ENCODE data around the gene PCDHGB7.
A peak's percentile ranks its signal among the peaks of the same experiment; 100 is the strongest.
"Not testable (repeated sequence)": the region's sequence is repeated elsewhere in the genome, so short reads cannot be mapped to it uniquely, and the experiment has no call there.

Gene PCDHGB7

GRCh38 chr5:141389153-141390042 is 28.1 kb upstream of the PCDHGB7 start:
- Mint-ChIP-seq H3K27me3 (peaks cover 21% of the 10 kb centered on the region), H3K4me3 (no peak overlapping the region), H3K27ac (no peak overlapping the region), H3K36me3 (peaks cover 5% of the 10 kb centered on the region), H3K9me3 (peaks cover 8% of the 10 kb centered on the region), H3K4me1 (peaks cover 2% of the 10 kb centered on the region)
- ATAC-seq (ENCODE audit: low read depth) (no peak), DNase-seq (ENCODE audit: low spot score in 2 of 2) (no peak)

GRCh38 chr5:141392429-141393198 is 24.9 kb upstream of the PCDHGB7 start, which contains the start of gene PCDHGA8:
TSS of gene PCDHGA8 (plus strand) at chr5:141392633. CDS start at chr5:141392814, 181 bp downstream.
- H3K4me1 Mint-ChIP-seq: peaks cover 2% of the 10 kb centered on the region
- H3K36me3 Mint-ChIP-seq: peaks cover 5% of the 10 kb centered on the region
- peaks cover 21% of the 10 kb centered on the region for H3K27me3 Mint-ChIP-seq
- no peak within 1 kb of the TSS for H3K4me3 Mint-ChIP-seq
- H3K27ac Mint-ChIP-seq: no peak within 1 kb of the TSS
- H3K9me3 Mint-ChIP-seq: peaks cover 8% of the 10 kb centered on the region
- no peak for DNase-seq (ENCODE audit: low spot score in 2 of 2)
- no peak for ATAC-seq (ENCODE audit: low read depth)

- no peak for ATAC-seq (ENCODE audit: low read depth)
- H3K27ac Mint-ChIP-seq: no peak overlapping the region
- H3K27me3 Mint-ChIP-seq: peaks cover 21% of the 10 kb centered on the region
- H3K36me3 Mint-ChIP-seq: peaks cover 5% of the 10 kb centered on the region
- H3K9me3 Mint-ChIP-seq: peaks cover 8% of the 10 kb centered on the region
- H3K4me1 Mint-ChIP-seq: peaks cover 2% of the 10 kb centered on the region
- no peak for DNase-seq (ENCODE audit: low spot score in 2 of 2)
- no peak overlapping the region for H3K4me3 Mint-ChIP-seq
Observed at GRCh38 chr5:141393267-141393666, 24.2 kb upstream of the PCDHGB7 start.

- not testable (repeated sequence) for H3K4me3 Mint-ChIP-seq; H3K4me1 Mint-ChIP-seq; H3K9me3 Mint-ChIP-seq; H3K36me3 Mint-ChIP-seq; ATAC-seq (ENCODE audit: low read depth); DNase-seq (ENCODE audit: low spot score in 2 of 2); H3K27ac Mint-ChIP-seq
- H3K27me3 Mint-ChIP-seq: peaks cover 18% of the 10 kb centered on the region
Observed at GRCh38 chr5:141394401-141395187, 22.9 kb upstream of the PCDHGB7 start.

GRCh38 chr5:141397756-141398551 is 19.5 kb upstream of the PCDHGB7 start, which contains the start of gene PCDHGB5:
TSS of gene PCDHGB5 (plus strand) at chr5:141397947. CDS start at chr5:141398128, 181 bp downstream.
- not testable (repeated sequence) for H3K36me3 Mint-ChIP-seq, H3K4me1 Mint-ChIP-seq, H3K27ac Mint-ChIP-seq, H3K9me3 Mint-ChIP-seq
- DNase-seq (ENCODE audit: low spot score in 2 of 2) (peak in 1 of 2 donors; percentile 33), ATAC-seq (ENCODE audit: low read depth) (peak; percentile 77)
- Mint-ChIP-seq H3K4me3 (peak within 1 kb of the TSS; percentile 68), H3K27me3 (peaks cover 18% of the 10 kb centered on the region)

- Mint-ChIP-seq H3K9me3 (peaks cover 9% of the 10 kb centered on the region), H3K4me3 (no peak overlapping the region), H3K36me3 (peaks cover 4% of the 10 kb centered on the region), H3K27me3 (peaks cover 18% of the 10 kb centered on the region), H3K27ac (no peak overlapping the region), H3K4me1 (no peaks in the 10 kb centered on the region)
- DNase-seq (ENCODE audit: low spot score in 2 of 2) (no peak), ATAC-seq (ENCODE audit: low read depth) (no peak)
Observed at GRCh38 chr5:141398608-141399007, 18.9 kb upstream of the PCDHGB7 start.

- Mint-ChIP-seq H3K27ac (no peak overlapping the region), H3K4me1 (no peaks in the 10 kb centered on the region), H3K4me3 (no peak overlapping the region), H3K36me3 (peaks cover 4% of the 10 kb centered on the region), H3K9me3 (peaks cover 7% of the 10 kb centered on the region), H3K27me3 (peaks cover 20% of the 10 kb centered on the region)
- ATAC-seq (ENCODE audit: low read depth) (no peak), DNase-seq (ENCODE audit: low spot score in 2 of 2) (no peak)
Observed at GRCh38 chr5:141399555-141400258, 17.8 kb upstream of the PCDHGB7 start.

- no peaks in the 10 kb centered on the region for H3K4me1 Mint-ChIP-seq
- ATAC-seq (ENCODE audit: low read depth): no peak
- H3K4me3 Mint-ChIP-seq: peak within 1 kb of the TSS; percentile 67
- no peak within 1 kb of the TSS for H3K27ac Mint-ChIP-seq
- peaks cover 21% of the 10 kb centered on the region for H3K27me3 Mint-ChIP-seq
- no peak for DNase-seq (ENCODE audit: low spot score in 2 of 2)
- peaks cover 7% of the 10 kb centered on the region for H3K36me3 Mint-ChIP-seq
- peaks cover 13% of the 10 kb centered on the region for H3K9me3 Mint-ChIP-seq
Observed at GRCh38 chr5:141402553-141403243, 14.8 kb upstream of the PCDHGB7 start, which contains the start of gene PCDHGA9. TSS of gene PCDHGA9 (plus strand) at chr5:141402778. CDS start at chr5:141402953, 175 bp downstream.

GRCh38 chr5:141403387-141403786 is 14.1 kb upstream of the PCDHGB7 start:
- Mint-ChIP-seq H3K9me3 (peaks cover 15% of the 10 kb centered on the region), H3K27me3 (peaks cover 23% of the 10 kb centered on the region), H3K27ac (no peak overlapping the region), H3K4me1 (peaks cover 2% of the 10 kb centered on the region), H3K36me3 (peaks cover 9% of the 10 kb centered on the region), H3K4me3 (no peak overlapping the region)
- no peak for DNase-seq (ENCODE audit: low spot score in 2 of 2)
- ATAC-seq (ENCODE audit: low read depth): no peak

GRCh38 chr5:141407790-141408505 is 9.5 kb upstream of the PCDHGB7 start, which contains the start of gene PCDHGB6:
TSS of gene PCDHGB6 (plus strand) at chr5:141408021. CDS start at chr5:141408203, 182 bp downstream.
- H3K9me3 Mint-ChIP-seq: peaks cover 17% of the 10 kb centered on the region
- H3K27ac Mint-ChIP-seq: peak within 1 kb of the TSS; percentile 53
- peaks cover 12% of the 10 kb centered on the region for H3K36me3 Mint-ChIP-seq
- H3K4me1 Mint-ChIP-seq; DNase-seq (ENCODE audit: low spot score in 2 of 2): not testable (repeated sequence)
- peak; percentile 60 for ATAC-seq (ENCODE audit: low read depth)
- peak within 1 kb of the TSS; percentile 72 for H3K4me3 Mint-ChIP-seq
- H3K27me3 Mint-ChIP-seq: peaks cover 25% of the 10 kb centered on the region

GRCh38 chr5:141409598-141410306 is 7.7 kb upstream of the PCDHGB7 start:
- H3K36me3 Mint-ChIP-seq: peaks cover 12% of the 10 kb centered on the region
- peak overlapping the region; percentile 77 for H3K27ac Mint-ChIP-seq
- no peak for DNase-seq (ENCODE audit: low spot score in 2 of 2)
- H3K9me3 Mint-ChIP-seq: peaks cover 15% of the 10 kb centered on the region
- H3K4me1 Mint-ChIP-seq: peaks cover 8% of the 10 kb centered on the region
- ATAC-seq (ENCODE audit: low read depth): no peak
- no peak overlapping the region for H3K4me3 Mint-ChIP-seq
- peaks cover 28% of the 10 kb centered on the region for H3K27me3 Mint-ChIP-seq
